Effector memory CD8-positive, alpha-beta T cell (primary cell): Measurements from ENCODE around the gene CASZ1.

Experiments
- ATAC-seq: fragments of 150-1000 bp; cut with Tn5 transposase; replicated peaks from 2 replicates; pipeline ENCODE4 v1.10.0; 2021; ENCODE audit warnings: mild to moderate bottlenecking, moderate library complexity
- DNase-seq, 3 experiments: peaks; one replicate each; pipeline ENCODE4 v3.0.0; 2021
- H3K27ac Mint-ChIP-seq, 2 donors: one replicate each; pipeline ENCODE4 v1.8.0; 2022; ENCODE audit warnings: mild to moderate bottlenecking in 2 of 2, mixed read lengths in 2 of 2, moderate library complexity in 2 of 2
- H3K27me3 Mint-ChIP-seq, 2 donors: one replicate each; pipeline ENCODE4 v1.8.0; 2022; ENCODE audit warnings: mixed read lengths in 2 of 2
- H3K36me3 Mint-ChIP-seq: one replicate; pipeline ENCODE4 v1.8.0; 2022; ENCODE audit warnings: mild to moderate bottlenecking, moderate library complexity, mixed read lengths; ENCODE audit not compliant: insufficient read depth
- H3K4me1 Mint-ChIP-seq, 2 donors: one replicate each; pipeline ENCODE4 v1.8.0; 2022; ENCODE audit warnings: low read depth in 2 of 2, mixed read lengths in 2 of 2
- H3K4me3 Mint-ChIP-seq, 2 donors: one replicate each; pipeline ENCODE4 v1.8.0; 2022; ENCODE audit warnings: mild to moderate bottlenecking in 2 of 2, mixed read lengths in 2 of 2, moderate library complexity in 2 of 2
- H3K9me3 Mint-ChIP-seq, 2 donors: one replicate each; pipeline ENCODE4 v1.8.0; 2022; ENCODE audit warnings: mixed read lengths in 2 of 2

Gene CASZ1

DNA sequence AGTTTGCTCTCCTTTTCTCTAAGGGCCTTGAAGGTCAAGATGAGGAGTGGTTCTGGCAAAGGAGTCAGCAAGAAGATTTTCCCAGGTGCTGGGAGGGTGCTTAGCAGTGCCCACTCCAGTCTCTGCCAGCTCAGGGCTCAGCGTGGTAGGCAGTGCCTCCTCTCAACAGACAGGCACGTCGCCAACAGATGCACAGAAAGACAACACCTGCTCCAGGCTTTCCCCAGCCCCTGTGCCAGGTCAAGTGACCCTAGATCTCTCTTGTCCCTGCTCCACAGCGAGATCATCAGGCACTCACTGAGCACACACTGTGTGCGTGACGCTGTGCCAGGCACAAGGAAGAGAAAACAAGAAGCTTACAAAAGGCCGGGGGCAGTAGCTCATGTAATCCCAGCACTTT is 86.0 kb downstream of the CASZ1 start:
- Mint-ChIP-seq H3K27ac (no peak overlapping the region), H3K9me3 (no peaks in the 10 kb centered on the region), H3K36me3 (peaks cover 4% of the 10 kb centered on the region), H3K27me3 (peaks cover 8 to 68% of the 10 kb centered on the region in 2 donors), H3K4me3 (no peak overlapping the region), H3K4me1 (no peaks in the 10 kb centered on the region)
- DNase-seq = no peak
- no peak for ATAC-seq

GRCh38 chr1:10709646-10710045 is 86.8 kb downstream of the CASZ1 start:
- no peak overlapping the region for H3K27ac Mint-ChIP-seq
- peaks cover 4% of the 10 kb centered on the region for H3K36me3 Mint-ChIP-seq
- no peak overlapping the region for H3K4me3 Mint-ChIP-seq
- H3K4me1 Mint-ChIP-seq = no peaks in the 10 kb centered on the region
- peaks cover 8 to 60% of the 10 kb centered on the region in 2 donors for H3K27me3 Mint-ChIP-seq
- no peak for ATAC-seq
- DNase-seq = no peak
- no peaks in the 10 kb centered on the region for H3K9me3 Mint-ChIP-seq

DNA sequence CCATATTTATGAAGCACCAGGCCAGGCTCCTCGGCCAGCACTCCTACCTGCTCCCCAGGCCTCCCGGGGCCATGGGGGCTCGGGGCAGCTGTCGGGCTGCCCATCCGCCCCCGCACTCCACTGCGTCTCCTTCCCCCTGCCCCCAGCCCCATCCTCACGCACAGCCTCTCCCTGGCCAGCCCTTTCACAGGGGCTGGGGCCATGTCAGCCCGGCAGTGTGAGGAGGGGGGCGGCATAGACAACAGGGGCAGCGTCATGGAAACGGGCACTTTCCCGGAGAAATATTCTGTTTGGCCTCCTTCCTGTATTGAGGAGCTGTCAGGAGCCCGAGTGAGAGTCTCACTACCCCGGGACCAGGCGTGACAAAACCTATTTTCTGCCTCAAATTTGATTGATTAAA is 87.3 kb downstream of the CASZ1 start:
- DNase-seq = no peak
- peaks cover 4% of the 10 kb centered on the region for H3K36me3 Mint-ChIP-seq
- no peak overlapping the region for H3K27ac Mint-ChIP-seq
- H3K27me3 Mint-ChIP-seq = peaks cover 4 to 58% of the 10 kb centered on the region in 2 donors
- no peaks in the 10 kb centered on the region for H3K4me1 Mint-ChIP-seq
- no peak for ATAC-seq
- H3K9me3 Mint-ChIP-seq = no peaks in the 10 kb centered on the region
- H3K4me3 Mint-ChIP-seq = no peak overlapping the region

- DNase-seq = no peak
- Mint-ChIP-seq H3K36me3 (peaks cover 4% of the 10 kb centered on the region), H3K9me3 (no peaks in the 10 kb centered on the region), H3K27ac (no peak overlapping the region), H3K27me3 (peaks cover 0 to 58% of the 10 kb centered on the region in 2 donors), H3K4me3 (no peak overlapping the region), H3K4me1 (no peaks in the 10 kb centered on the region)
- no peak for ATAC-seq
These were observed 87.7 kb downstream of the CASZ1 start for GRCh38 chr1:10708757-10709156.

GRCh38 chr1:10707208-10707607 is 89.2 kb downstream of the CASZ1 start:
- no peaks in the 10 kb centered on the region for H3K4me1 Mint-ChIP-seq
- peaks cover 7% of the 10 kb centered on the region for H3K36me3 Mint-ChIP-seq
- H3K27ac Mint-ChIP-seq = no peak overlapping the region
- DNase-seq (no peak), ATAC-seq (no peak)
- H3K9me3 Mint-ChIP-seq = no peaks in the 10 kb centered on the region
- no peak overlapping the region for H3K4me3 Mint-ChIP-seq
- H3K27me3 Mint-ChIP-seq = peaks cover 0 to 52% of the 10 kb centered on the region in 2 donors

- DNase-seq = no peak
- H3K4me1 Mint-ChIP-seq = no peaks in the 10 kb centered on the region
- peaks cover 3% of the 10 kb centered on the region for H3K36me3 Mint-ChIP-seq
- H3K27ac Mint-ChIP-seq = no peak overlapping the region
- H3K4me3 Mint-ChIP-seq = no peak overlapping the region
- H3K27me3 Mint-ChIP-seq = peaks cover 0 to 46% of the 10 kb centered on the region in 2 donors
- H3K9me3 Mint-ChIP-seq = no peaks in the 10 kb centered on the region
- ATAC-seq = no peak
These were observed 90.0 kb downstream of the CASZ1 start for GRCh38 chr1:10706376-10706913.

DNA sequence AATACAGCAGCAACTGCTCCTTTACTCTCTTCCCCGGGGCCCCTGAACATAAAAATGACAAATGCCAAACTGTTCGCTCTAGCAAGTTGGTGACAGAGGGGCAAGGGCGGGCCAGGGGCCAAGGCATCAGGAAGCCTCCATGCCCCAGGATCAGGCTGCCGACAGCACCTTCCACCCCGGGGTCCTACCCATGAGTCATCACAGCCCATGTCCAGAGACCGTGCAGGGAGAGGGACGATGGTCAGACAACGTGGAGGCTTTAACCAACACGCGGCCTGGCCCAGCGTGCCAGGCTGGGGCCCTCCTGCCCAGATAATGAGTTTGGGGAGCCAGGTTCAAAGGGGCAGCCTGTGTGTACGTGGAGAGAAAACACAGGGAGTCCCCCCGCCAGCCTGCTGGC is 90.5 kb downstream of the CASZ1 start:
- DNase-seq = no peak
- no peak for ATAC-seq
- peaks cover 0 to 44% of the 10 kb centered on the region in 2 donors for H3K27me3 Mint-ChIP-seq
- H3K27ac Mint-ChIP-seq = no peak overlapping the region
- no peaks in the 10 kb centered on the region for H3K9me3 Mint-ChIP-seq
- peaks cover 3% of the 10 kb centered on the region for H3K36me3 Mint-ChIP-seq
- no peaks in the 10 kb centered on the region for H3K4me1 Mint-ChIP-seq
- no peak overlapping the region for H3K4me3 Mint-ChIP-seq

DNA sequence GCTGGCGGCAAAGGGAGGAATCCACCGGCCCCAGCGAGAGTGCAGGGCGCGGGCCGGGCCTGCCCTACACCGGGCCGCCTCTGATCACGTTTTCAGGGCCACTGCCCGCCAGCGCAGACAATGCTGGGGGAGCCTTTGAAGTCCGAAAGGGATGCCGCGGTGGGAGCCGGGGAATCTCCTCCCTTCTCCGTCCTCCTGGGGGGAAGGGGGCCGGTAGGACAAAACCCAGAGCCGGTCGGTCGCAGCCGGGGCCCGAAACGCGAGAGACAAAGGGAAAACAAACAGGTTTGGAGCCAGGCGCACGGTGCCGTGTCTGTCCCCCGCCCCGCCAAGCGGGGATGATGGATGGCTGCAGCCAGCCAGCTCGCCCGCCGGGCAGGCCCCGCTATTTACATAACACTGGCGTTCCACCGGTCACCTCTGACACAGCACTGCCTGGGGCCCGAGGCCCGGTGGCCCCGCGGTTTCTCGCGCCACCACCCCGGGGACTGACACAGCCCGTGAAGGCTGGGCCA is 92.0 kb downstream of the CASZ1 start:
- no peaks in the 10 kb centered on the region for H3K9me3 Mint-ChIP-seq
- no peaks in the 10 kb centered on the region for H3K4me1 Mint-ChIP-seq
- DNase-seq = no peak
- H3K27me3 Mint-ChIP-seq = peaks cover 0 to 44% of the 10 kb centered on the region in 2 donors
- H3K36me3 Mint-ChIP-seq = peaks cover 3% of the 10 kb centered on the region
- ATAC-seq = no peak
- H3K4me3 Mint-ChIP-seq = no peak overlapping the region
- H3K27ac Mint-ChIP-seq = no peak overlapping the region

DNA sequence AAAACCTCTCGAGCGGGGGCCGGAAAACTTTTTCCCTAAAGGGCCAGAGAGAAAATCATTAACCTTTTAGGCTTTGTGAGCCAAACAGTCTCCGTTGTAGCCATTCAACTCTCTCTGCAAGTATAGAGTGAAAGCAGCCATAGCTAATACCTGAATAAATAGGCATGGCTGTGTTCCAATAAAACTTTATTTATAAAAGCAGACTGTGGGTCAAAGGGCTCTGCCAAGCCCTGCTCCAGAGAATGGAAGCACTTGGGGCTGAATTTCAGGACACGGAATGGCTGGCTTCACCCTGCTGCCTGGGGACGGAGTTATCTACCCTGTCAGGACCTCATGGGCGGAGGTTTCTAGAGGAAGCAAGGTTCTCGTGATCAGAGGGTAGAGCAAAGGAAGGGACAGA is 92.7 kb downstream of the CASZ1 start:
- H3K9me3 Mint-ChIP-seq = no peaks in the 10 kb centered on the region
- ATAC-seq (no peak), DNase-seq (no peak)
- H3K4me1 Mint-ChIP-seq = no peaks in the 10 kb centered on the region
- H3K36me3 Mint-ChIP-seq = peaks cover 3% of the 10 kb centered on the region
- peaks cover 0 to 37% of the 10 kb centered on the region in 2 donors for H3K27me3 Mint-ChIP-seq
- no peak overlapping the region for H3K4me3 Mint-ChIP-seq
- H3K27ac Mint-ChIP-seq = no peak overlapping the region

GRCh38 chr1:10701145-10701544 is 95.3 kb downstream of the CASZ1 start:
- Mint-ChIP-seq H3K9me3 (no peaks in the 10 kb centered on the region), H3K27ac (no peak overlapping the region), H3K4me1 (peaks cover 0 to under 1% of the 10 kb centered on the region in 2 donors), H3K27me3 (peaks cover 0 to 13% of the 10 kb centered on the region in 2 donors), H3K36me3 (peaks cover 3% of the 10 kb centered on the region), H3K4me3 (no peak overlapping the region)
- ATAC-seq (no peak), DNase-seq (no peak)

- H3K4me3 Mint-ChIP-seq = no peak overlapping the region
- H3K9me3 Mint-ChIP-seq = no peaks in the 10 kb centered on the region
- peaks cover 8% of the 10 kb centered on the region for H3K36me3 Mint-ChIP-seq
- DNase-seq (no peak), ATAC-seq (no peak)
- peaks cover 0 to 4% of the 10 kb centered on the region in 2 donors for H3K4me1 Mint-ChIP-seq
- H3K27me3 Mint-ChIP-seq = peaks cover 0 to 12% of the 10 kb centered on the region in 2 donors
- H3K27ac Mint-ChIP-seq = peak overlapping the region in 1 of 2 donors; percentile 5
These were observed 97.0 kb downstream of the CASZ1 start for GRCh38 chr1:10699470-10699835.

- ATAC-seq = no peak
- peaks cover 0 to 7% of the 10 kb centered on the region in 2 donors for H3K27me3 Mint-ChIP-seq
- H3K4me1 Mint-ChIP-seq = peaks cover 0 to 4% of the 10 kb centered on the region in 2 donors
These were observed 97.5 kb downstream of the CASZ1 start for GRCh38 chr1:10698726-10699469.

GRCh38 chr1:10697621-10698160 is 98.8 kb downstream of the CASZ1 start:
- Mint-ChIP-seq H3K27me3 (no peaks in the 10 kb centered on the region), H3K4me1 (peaks cover 9 to 12% of the 10 kb centered on the region in 2 donors), H3K4me3 (no peak overlapping the region), H3K27ac (no peak overlapping the region), H3K36me3 (peaks cover 13% of the 10 kb centered on the region), H3K9me3 (no peaks in the 10 kb centered on the region)
- DNase-seq (no peak), ATAC-seq (no peak)

More at GRCh38 chr1:10698726-10699469, 97.5 kb downstream of the CASZ1 start:
- Mint-ChIP-seq H3K36me3 (peaks cover 8% of the 10 kb centered on the region), H3K27ac (no peak overlapping the region), H3K9me3 (no peaks in the 10 kb centered on the region), H3K4me3 (no peak overlapping the region)
- no peak for DNase-seq

DNA sequence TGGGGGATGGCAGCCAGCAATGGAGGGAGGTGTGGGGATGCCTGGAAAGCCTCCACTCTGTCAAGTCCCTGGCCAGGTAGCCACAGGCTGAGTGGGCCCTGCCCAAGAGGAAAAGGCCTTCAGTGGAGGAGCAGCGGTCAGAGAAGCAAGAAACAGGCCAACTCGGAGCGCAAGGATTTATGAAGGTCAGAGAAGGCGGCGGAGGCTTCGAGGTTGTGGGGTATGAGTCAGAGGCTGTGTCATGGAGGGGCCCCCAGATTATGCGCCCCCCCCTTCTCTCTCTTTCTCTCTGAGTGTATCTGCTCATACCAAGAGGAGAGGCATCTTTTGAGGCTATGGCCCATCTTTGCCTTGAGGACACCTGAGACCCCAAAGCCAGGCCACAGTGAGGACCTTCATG is 99.5 kb downstream of the CASZ1 start:
- Mint-ChIP-seq H3K4me3 (no peak overlapping the region), H3K36me3 (peaks cover 18% of the 10 kb centered on the region), H3K4me1 (peaks cover 15 to 16% of the 10 kb centered on the region in 2 donors), H3K27ac (peak overlapping the region in 1 of 2 donors; percentile 39), H3K9me3 (no peaks in the 10 kb centered on the region), H3K27me3 (no peaks in the 10 kb centered on the region)
- no peak for DNase-seq
- no peak for ATAC-seq
